RWPE2 (cell line): ENCODE results near the gene GPR171.

Source experiments
- ATAC-seq: fragments of 200-7000 bp; cut with Tn5 transposase; 3 replicates; pipeline ENCODE4 v1.9.1; 2021; ENCODE audit warnings: low read depth
- DNase-seq: peaks from one replicate; pipeline ENCODE4 v3.0.0-alpha.2; 2020; ENCODE audit warnings: low spot score
- H3K27ac ChIP-seq: fragments of 450-650 bp; 2 replicates; pipeline ENCODE4 v1.5.1; 2017; ENCODE audit warnings: mild to moderate bottlenecking; ENCODE audit not compliant: poor library complexity, severe bottlenecking
- H3K27me3 ChIP-seq: fragments of 250-450 bp; sonication (Bioruptor Pico); 2 replicates; pipeline ENCODE4 v1.5.1; 2021; ENCODE audit warnings: mild to moderate bottlenecking, moderate library complexity; ENCODE audit not compliant: insufficient read depth, poor library complexity, severe bottlenecking
- H3K36me3 ChIP-seq: fragments of 250-450 bp; sonication (Bioruptor Pico); 2 replicates; pipeline ENCODE4 v1.5.1; 2020; ENCODE audit warnings: low read depth, mild to moderate bottlenecking, moderate library complexity
- H3K4me1 ChIP-seq: fragments of 250-450 bp; sonication (Bioruptor Pico); 2 replicates; pipeline ENCODE4 v1.5.1; 2021; ENCODE audit warnings: mild to moderate bottlenecking, moderate library complexity; ENCODE audit not compliant: insufficient read depth, poor library complexity, severe bottlenecking
- H3K4me3 ChIP-seq: fragments of 250-450 bp; sonication (Bioruptor Pico); 2 replicates; pipeline ENCODE4 v1.5.1; 2021; ENCODE audit warnings: mild to moderate bottlenecking, moderate library complexity; ENCODE audit not compliant: severe bottlenecking
- H3K9me3 ChIP-seq: fragments of 250-450 bp; sonication (Bioruptor Pico); 2 replicates; pipeline ENCODE4 v1.5.1; 2021; ENCODE audit warnings: mild to moderate bottlenecking, moderate library complexity; ENCODE audit not compliant: severe bottlenecking
- TF ChIP-seq, protein P1 (sequence below): fragments of 450-650 bp; IDR thresholded peaks from one replicate; pipeline ENCODE4 v1.5.1; 2017; ENCODE audit warnings: mild to moderate bottlenecking, moderate library complexity; ENCODE audit not compliant: poor library complexity, severe bottlenecking

GPR171 gene

DNA sequence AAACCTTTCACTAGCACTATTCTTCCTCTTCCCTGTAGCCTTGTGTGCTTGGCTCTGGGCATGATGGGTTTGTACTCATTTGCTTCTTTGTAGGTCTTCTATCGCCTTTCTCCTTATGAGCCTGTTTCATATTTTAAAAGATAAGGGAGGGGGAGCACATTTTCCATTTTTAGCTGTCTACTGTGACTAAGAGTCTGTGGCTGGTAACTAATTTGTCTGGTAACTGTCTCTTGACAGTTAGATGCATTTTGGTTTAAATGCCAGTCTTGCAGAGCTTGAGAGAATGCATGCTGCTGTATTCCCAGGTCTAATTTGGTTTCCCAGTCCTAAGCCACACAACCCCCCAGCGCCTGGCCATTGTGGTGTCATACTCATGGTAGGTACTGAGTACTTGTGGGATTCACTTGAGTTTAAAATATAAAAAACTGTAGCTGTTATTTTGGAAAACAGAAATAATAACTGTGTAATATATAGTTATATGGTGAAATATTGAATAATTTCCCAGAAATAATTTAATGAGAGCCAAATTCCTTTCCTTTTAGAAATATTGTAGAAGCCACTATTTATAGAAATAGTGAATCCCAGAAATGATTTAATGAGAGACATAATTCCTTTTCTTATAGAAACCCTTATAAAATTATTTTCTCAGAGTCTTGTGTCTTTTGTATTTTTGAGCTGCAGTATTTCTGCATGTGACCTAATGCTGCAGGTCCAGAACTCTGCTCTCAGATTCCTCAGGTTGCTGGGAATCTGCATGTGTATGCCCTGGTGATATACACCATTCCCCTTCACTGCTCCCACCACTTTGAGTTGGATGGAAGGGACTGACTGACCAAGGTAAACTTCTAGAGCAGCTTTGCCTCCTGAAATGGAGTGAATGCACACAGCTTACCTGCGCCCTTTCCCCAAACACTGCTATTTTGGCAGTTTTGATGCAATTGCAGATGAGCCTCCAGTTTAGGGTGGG, 13.9 kb upstream of the GPR171 start:
- Histone ChIP-seq H3K27me3 (no peaks in the 10 kb centered on the region), H3K27ac (no peak overlapping the region), H3K36me3 (no peaks in the 10 kb centered on the region), H3K4me3 (no peak overlapping the region), H3K9me3 (no peaks in the 10 kb centered on the region), H3K4me1 (peaks cover 12% of the 10 kb centered on the region)
- DNase-seq: no peak
- no peak for ATAC-seq
- TF ChIP-seq, protein P1, sequence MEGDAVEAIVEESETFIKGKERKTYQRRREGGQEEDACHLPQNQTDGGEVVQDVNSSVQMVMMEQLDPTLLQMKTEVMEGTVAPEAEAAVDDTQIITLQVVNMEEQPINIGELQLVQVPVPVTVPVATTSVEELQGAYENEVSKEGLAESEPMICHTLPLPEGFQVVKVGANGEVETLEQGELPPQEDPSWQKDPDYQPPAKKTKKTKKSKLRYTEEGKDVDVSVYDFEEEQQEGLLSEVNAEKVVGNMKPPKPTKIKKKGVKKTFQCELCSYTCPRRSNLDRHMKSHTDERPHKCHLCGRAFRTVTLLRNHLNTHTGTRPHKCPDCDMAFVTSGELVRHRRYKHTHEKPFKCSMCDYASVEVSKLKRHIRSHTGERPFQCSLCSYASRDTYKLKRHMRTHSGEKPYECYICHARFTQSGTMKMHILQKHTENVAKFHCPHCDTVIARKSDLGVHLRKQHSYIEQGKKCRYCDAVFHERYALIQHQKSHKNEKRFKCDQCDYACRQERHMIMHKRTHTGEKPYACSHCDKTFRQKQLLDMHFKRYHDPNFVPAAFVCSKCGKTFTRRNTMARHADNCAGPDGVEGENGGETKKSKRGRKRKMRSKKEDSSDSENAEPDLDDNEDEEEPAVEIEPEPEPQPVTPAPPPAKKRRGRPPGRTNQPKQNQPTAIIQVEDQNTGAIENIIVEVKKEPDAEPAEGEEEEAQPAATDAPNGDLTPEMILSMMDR: no peak

DNA sequence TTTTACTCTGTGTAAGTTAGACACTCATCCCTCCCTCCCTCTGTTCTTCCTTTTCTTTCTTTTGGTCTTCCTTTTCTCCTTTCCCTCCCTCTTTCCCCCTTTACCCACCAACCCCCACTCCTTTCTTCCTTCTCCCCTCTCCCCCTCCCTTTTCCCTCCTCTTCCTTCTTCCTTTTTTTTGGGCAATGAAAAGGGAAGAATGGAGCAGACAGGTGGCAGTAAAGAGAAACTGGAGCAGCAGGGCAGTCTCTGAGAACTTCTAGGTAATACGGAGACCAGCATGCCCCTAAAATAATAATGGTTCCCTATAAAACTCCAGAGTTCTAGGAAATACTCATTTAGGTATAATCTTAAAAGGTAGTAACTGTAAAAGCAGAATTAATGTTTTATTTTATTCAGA, 11.4 kb upstream of the GPR171 start:
- Histone ChIP-seq H3K36me3 (no peaks in the 10 kb centered on the region), H3K27me3 (no peaks in the 10 kb centered on the region), H3K4me1 (peaks cover 16% of the 10 kb centered on the region), H3K9me3 (no peaks in the 10 kb centered on the region), H3K4me3 (no peak overlapping the region), H3K27ac (no peak overlapping the region)
- TF ChIP-seq, protein P1: no peak
- ATAC-seq (no peak), DNase-seq (no peak)

DNA sequence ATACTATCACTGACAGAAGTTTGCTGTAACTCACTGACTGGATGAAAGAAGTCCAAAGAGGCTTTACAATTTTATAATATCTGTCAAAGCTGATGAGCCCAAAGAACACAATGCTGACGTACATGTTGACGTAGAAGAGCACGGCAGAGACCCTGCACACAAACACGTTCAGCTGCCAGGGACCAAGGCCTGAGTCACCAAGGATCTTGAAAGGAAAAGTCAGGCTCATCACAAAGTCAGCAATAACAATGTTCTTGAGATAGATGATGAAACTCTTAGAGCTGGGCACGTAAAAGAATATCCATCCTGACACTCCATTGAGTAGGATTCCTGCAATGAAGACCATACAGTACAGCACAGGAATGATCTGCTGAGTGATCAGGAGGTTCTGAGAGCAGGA, 10.9 kb upstream of the GPR171 start:
- H3K4me1 ChIP-seq: peaks cover 18% of the 10 kb centered on the region
- ATAC-seq (no peak), DNase-seq (no peak)
- H3K4me3 ChIP-seq: no peak overlapping the region
- TF ChIP-seq, protein P1: no peak
- no peaks in the 10 kb centered on the region for H3K9me3 ChIP-seq
- H3K27ac ChIP-seq: no peak overlapping the region
- no peaks in the 10 kb centered on the region for H3K27me3 ChIP-seq
- no peaks in the 10 kb centered on the region for H3K36me3 ChIP-seq

DNA sequence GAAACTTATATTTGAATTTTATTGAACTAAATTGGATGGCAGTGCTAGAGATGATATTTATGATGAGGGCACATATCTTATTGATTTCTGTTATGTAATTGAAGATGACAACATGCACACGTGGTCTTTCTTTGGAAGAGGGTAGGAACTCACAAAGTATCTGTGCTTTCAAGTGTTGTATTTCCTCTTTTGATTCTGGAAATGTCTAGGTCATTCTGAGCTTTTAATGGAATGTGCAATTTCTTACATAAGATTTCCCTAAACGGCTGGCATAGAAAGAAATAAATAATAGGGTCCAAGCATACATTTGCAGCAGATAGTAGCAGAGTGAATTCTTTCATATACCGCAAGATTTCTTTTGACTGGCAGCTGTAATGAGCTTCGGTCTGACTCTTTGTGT, 10.1 kb upstream of the GPR171 start:
- Histone ChIP-seq H3K4me1 (peaks cover 13% of the 10 kb centered on the region), H3K9me3 (no peaks in the 10 kb centered on the region), H3K27ac (no peak overlapping the region), H3K27me3 (no peaks in the 10 kb centered on the region), H3K36me3 (no peaks in the 10 kb centered on the region), H3K4me3 (no peak overlapping the region)
- ATAC-seq (no peak), DNase-seq (no peak)
- TF ChIP-seq, protein P1: no peak
